Body of pancreas (tissue), 4 donors: ENCODE results near the gene THBD.

Experiments used
- POLR2A ChIP-seq, 3 donors: fragments of 450-650 bp; IDR thresholded peaks; one replicate each; pipeline ENCODE4 v1.6.1; 2016; ENCODE audit warnings: antibody characterized with exemption in 3 of 3, mild to moderate bottlenecking in 2 of 3
- TF ChIP-seq, protein P1 (sequence below), 7 experiments: fragments of 450-650 bp in 4 of 7; fragments of 200-600 bp in 3 of 7; sonication (generic) in 3 of 7; IDR thresholded peaks; one replicate each; pipeline ENCODE4 v1.5.1; 2016 to 2019; ENCODE audit warnings: antibody characterized with exemption in 7 of 7

DNA sequence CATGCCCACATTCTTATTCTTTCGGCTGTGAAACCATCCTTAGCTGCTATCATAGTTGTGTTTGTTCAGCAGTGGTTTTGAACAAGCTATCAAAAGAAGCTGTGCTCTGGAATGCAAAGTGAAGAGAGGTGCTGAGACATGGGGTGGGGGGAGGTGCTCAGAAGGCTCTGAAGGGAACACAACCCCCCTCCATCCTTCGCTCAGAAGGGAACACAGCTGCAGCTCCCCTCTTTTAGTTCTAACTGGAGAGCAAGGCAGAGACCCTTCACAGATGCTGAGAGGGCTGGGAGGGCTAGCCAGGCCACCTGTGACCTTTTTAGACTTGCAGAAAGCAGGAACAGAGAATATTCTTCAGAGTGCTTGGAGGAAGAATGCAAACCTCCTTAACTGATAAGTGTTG is 32.0 kb downstream of the THBD start:
- TF ChIP-seq, protein P1, sequence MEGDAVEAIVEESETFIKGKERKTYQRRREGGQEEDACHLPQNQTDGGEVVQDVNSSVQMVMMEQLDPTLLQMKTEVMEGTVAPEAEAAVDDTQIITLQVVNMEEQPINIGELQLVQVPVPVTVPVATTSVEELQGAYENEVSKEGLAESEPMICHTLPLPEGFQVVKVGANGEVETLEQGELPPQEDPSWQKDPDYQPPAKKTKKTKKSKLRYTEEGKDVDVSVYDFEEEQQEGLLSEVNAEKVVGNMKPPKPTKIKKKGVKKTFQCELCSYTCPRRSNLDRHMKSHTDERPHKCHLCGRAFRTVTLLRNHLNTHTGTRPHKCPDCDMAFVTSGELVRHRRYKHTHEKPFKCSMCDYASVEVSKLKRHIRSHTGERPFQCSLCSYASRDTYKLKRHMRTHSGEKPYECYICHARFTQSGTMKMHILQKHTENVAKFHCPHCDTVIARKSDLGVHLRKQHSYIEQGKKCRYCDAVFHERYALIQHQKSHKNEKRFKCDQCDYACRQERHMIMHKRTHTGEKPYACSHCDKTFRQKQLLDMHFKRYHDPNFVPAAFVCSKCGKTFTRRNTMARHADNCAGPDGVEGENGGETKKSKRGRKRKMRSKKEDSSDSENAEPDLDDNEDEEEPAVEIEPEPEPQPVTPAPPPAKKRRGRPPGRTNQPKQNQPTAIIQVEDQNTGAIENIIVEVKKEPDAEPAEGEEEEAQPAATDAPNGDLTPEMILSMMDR (IDR thresholded peaks at IDR 0.05): no peak
- no peak for TF ChIP-seq POLR2A (IDR thresholded peaks at IDR 0.05)
